HG03175 (cell line): ENCODE data around the gene ZIC1.

Source experiments
- ATAC-seq: cut with Tn5 transposase; IDR thresholded peaks from one replicate; pipeline ENCODE4 v1.9.1; 2021; ENCODE audit warnings: mild to moderate bottlenecking, moderate library complexity; ENCODE audit not compliant: unreplicated experiment

Gene ZIC1

GRCh38 chr3:147420353-147421183, 11.4 kb downstream of the ZIC1 start:
- no peak for ATAC-seq

DNA sequence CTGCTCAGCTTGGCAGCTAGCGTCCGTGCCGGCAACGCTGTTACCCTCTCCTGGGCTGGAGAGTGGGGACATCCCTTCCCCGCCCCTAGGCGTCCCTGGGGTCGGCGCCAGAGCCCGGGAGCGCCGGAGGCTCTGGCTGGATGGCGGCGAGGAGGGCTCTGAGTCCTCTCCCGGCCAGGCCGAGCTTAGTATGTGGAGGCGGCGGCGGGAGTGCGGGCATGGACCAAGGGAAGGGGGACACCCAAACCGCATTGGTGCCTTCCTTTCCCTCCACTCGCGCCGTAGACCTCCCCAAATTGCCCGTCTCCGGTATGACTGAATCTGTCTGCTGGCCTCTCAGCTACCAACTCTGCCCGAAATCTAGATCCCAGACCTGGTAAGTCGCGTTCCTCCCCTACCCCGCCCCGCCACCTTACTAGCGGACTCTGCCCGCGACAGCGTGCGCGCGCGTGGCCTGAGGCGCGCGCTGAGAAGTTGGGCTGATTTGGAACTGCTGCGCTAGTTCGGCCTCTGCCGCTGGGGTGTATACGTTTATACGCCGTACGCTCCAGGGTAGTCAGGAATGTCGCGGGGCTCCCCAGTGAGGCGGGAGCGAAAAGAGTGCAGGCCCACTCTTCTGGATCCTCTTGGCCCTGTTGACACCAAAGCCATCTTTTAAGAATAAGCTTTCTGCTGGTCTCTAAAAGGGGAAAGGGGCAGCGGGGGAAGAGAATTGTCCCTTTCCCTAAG, 12.2 kb downstream of the ZIC1 start:
- no peak for ATAC-seq

DNA sequence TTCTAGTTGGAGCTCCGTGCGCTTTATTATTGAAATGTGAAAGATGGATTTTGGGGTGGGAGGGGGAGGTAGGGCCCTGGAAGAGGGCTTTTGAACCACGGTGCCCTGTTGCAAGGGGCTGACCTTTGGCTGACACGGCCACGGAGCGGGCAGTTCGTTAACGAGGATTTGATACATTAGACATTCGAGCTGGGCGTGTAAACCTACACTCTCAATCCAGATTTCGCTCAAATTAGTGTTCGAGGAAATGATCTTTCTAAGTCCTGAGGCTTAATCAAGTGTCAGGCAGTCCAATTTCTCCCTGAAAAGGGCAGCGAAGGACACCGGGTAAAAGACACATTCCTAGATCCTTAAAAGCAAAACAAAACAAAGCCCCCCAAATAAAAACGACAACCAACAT, 13.0 kb downstream of the ZIC1 start:
- ATAC-seq, result no peak

GRCh38 chr3:147422601-147423536, 13.7 kb downstream of the ZIC1 start:
- no peak for ATAC-seq

- ATAC-seq, result no peak
These were observed 14.3 kb downstream of the ZIC1 start for GRCh38 chr3:147423537-147423797.

DNA sequence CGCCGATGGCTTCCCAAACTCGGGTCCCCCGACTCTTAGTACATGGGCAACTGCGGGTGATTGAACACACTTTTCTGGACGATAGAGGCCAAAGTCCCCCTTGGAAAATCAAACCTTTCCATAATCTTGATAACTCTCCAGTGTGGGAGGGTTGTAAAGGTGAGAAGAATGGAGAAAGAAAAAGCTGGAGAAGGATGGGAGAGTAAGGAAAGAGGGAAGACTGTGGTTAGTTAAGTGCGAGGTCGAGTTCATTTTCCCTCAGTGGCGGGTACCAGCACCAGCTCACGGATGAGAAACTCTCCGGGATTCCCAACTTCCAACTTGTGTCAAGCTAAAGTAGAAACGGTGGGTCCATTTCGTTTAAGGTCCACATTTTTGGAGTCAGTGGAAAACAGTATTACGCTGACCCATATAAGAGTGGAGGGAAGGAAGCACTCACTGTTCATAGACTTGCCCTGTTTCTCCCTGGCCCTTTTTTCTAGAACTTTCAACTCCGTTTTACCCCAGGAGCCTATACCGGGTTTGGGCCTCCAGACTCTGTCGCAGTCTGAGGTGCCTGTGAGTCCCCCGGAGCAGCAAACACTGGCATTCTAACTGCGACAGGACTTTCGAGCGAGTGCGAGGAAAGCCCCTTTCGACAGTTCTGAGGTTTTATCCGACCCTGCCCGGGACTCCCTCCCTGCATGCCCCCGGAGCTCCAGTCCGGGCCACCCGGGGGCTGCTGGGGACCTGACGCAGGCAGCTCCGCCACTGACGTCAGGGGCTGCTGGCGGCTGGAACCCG, 14.8 kb downstream of the ZIC1 start:
- no peak for ATAC-seq

DNA sequence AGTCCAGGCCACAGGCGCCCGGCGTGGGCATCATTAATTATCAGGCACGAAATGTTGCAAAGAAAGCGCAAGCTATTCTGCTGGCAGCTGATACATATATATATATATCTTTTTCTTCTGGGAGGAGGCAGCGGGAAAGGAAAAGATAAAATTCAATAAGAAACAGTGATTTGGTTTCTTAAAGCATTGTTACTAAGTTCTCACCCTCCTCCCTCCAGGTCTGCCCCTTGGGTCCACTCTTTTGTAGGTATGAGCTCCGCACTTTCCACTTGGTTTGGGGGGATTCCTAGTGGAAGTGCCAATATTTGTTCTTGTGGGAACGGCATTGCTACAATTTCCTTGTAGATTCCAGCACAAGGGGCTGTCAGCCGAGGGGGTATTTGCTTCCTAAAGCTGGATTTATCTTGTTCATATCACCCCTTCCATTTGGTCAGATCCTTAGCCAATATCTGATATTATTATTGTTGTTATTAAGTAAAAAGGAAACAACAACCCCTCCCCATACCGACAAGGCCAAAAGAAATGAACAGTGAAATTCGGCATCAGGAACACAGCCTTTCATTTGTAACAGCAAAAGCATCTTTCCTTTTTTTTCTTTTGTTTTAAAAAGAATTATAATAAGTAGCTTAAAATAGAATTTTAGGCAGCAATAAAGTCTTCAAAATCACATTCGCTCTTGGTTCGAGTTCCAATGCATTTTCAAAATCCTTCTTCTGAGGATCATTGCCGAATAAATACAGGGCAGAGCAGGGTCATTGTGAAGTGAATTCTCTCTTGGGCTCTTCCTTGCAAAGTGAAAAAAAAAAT, 15.6 kb downstream of the ZIC1 start:
- ATAC-seq, result no peak

- no peak for ATAC-seq
These were observed 16.3 kb downstream of the ZIC1 start for GRCh38 chr3:147425388-147425850.

DNA sequence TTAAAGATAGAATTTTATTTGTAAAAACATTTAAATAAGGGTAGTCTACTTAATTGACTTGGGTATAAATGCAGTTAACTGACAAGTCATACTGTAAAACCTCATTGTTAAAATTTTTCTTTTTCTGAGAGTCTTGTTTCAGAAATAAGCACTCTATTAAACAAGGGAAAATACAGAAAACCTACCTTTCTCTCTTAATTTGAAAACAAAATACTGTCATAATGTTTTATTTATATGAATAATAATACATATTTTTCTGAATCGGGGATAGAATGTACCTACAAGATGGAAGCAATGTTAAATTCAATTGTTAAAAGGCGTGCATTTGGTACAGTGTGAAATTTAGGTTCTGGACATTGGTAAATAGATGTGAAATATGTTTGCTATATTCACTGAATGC, 17.8 kb downstream of the ZIC1 start:
- ATAC-seq, result no peak

DNA sequence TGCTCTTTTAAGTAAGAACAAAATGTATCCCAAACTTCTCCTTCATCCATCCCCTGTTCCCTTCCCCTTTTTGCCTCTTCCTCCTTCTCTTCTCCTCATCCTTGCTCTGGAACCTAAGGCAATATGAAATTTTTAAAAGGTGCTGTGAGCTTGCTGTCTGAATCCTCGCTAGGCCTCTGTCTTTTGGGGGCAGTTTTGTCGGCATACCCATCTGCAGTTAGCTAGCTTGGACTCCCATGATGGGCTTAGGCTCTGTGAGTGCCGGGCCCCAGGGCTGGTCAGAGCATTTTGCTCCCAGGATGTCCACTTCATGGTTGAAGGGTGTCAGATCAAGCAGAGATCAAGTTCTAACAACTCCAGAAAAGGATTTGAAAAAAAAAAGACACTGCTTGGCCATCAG, 18.6 kb downstream of the ZIC1 start:
- ATAC-seq, result no peak

DNA sequence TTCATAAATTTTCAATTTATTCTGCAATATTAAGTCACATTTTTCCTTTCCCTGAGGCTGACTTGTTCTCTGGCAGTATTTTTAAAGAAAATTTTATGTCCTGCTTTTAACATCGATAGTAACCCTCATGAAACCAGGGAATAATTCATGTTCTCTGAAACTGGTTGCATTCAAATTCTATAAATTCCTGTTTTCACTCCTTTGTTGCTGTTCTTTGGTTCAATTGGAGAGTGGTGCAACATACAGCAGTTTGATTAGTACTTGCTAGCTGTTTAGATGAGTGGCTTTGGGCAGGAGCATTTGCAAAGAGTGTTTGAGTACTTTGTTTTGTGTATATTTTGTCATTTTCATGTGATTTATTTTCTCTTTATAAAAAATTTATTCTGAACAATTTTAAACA, 19.2 kb downstream of the ZIC1 start:
- ATAC-seq, result no peak

GRCh38 chr3:147428754-147429153, 19.6 kb downstream of the ZIC1 start:
- ATAC-seq, result no peak

DNA sequence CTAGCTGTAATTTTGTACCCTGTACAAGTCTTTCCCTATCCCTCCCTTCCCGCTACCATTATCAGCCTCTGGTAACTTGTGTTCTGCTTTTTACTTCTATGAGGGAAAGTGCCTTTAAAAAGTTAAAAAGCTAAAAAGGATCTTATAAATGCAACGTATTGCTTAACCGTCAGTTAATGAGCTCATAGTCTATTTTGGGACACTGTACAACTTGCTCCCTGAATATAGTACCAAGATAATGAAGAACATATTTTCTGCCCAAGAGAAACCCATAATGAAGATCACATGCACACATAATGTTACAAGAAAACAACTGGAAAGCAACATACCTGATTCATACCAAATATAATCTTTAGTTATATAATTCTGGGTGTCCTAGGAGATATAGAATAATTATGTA, 22.6 kb downstream of the ZIC1 start:
- no peak for ATAC-seq

DNA sequence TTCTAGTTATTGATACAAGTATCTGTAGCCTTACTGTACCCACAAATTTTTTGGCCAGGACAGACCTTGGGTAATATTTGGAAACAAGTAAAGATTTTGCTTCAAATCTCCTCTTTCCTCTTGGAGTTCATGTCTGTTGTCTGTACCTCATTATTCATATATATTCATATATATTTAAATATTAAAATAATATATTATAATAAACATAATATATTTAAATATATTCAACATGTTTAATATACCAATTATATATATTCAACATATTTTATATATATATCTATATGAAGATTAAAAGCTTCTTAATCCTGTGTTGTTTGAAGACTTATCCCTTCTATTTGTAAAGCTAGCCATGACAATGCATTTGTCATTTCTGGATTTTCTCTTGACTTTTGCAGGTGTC, 38.1 kb downstream of the ZIC1 start:
- ATAC-seq, result no peak

DNA sequence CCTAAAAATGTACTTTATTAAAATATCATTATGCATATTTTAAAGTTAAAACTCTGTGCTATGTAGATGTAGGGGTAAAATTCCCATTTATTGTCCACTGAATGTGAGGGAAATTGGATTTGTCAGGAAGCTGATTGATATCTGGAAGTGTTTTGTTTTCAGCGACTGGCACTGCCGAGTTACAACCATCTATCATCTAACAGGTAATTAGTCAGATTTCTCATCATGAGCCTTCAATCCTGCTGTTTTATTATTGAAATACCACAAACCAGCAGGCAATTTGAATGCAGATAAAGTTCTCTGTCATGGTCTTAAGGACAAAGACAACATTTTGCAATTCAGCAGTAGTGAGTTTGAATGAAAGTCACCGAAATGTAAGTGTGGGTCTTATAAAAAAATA, 40.5 kb downstream of the ZIC1 start:
- ATAC-seq, result no peak

DNA sequence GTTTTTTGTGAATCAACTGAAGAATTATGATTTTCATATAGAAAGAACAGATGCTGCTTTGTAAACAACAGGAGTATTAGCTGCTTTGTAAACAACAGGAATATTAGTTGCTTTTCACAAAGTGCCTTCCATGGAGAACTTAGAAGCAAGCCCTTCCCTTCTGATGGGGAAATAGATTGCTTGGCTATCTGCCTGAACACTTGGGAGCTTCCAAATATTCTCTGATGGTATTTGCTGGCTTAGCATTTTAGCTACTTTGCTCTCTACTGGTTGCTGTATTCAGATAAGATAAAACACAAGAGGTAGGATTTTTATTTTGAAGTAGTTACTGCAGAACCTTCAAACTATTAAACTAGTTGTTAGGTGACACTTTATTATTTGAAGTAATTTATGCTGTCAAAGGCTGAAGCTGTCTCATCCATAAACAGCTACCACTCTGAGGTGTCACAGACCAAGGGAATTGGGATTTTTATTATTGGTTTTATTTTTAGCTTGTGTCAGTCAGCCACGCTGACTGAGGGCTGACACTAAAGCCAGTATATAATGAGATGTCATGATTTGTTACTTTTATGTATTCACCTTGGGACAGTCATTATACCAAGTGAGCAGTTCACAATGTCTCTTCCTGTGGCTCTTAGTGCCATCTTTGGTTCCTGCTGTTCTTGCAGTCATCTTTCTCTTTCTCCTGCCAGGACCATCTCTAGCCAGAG, 50.0 kb downstream of the ZIC1 start:
- ATAC-seq, result no peak

DNA sequence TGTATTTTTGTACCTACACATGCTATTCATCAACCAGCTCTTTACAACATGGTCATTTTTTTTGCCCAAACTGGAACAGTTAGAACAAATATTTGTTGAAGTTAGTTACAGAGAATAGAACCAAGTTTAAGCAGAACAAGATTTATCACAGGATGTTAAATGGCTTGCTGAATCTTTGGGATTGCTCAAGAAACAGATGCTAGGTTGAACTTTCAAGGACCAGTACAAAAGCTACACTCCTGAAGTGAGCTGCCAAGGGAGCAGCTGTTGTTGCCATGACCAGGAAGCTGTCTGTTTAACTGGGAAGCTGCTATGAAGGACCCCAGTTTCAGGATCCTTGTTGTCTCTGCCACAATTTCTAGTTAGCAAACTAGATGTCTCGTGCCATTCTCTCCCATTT, 53.7 kb downstream of the ZIC1 start:
- ATAC-seq, result no peak
